ENCODE data around the gene FAM98B.
A peak's percentile ranks its signal among the peaks of the same experiment; 100 is the strongest.

The FAM98B gene

GRCh38 chr15:38508647-38509046, 54.7 kb downstream of the FAM98B start:
- DNase-seq, result no peak

- no peak for DNase-seq
These were observed 55.2 kb downstream of the FAM98B start for GRCh38 chr15:38509152-38509551.

- DNase-seq, result no peak
These were observed 59.0 kb downstream of the FAM98B start for GRCh38 chr15:38512901-38513300.

- no peak for DNase-seq
These were observed 60.7 kb downstream of the FAM98B start for GRCh38 chr15:38514601-38515000.

GRCh38 chr15:38516626-38517025, 62.7 kb downstream of the FAM98B start:
- DNase-seq, result no peak

- DNase-seq, result no peak
These were observed 63.5 kb downstream of the FAM98B start for GRCh38 chr15:38517312-38517975.

- DNase-seq, result no peak
These were observed 64.2 kb downstream of the FAM98B start for GRCh38 chr15:38518084-38518483.

- DNase-seq, result peak; percentile 47
These were observed 66.1 kb downstream of the FAM98B start for GRCh38 chr15:38520035-38520434.

GRCh38 chr15:38521316-38521715, 67.4 kb downstream of the FAM98B start:
- no peak for DNase-seq

GRCh38 chr15:38522922-38523321, 69.0 kb downstream of the FAM98B start:
- DNase-seq, result no peak

- DNase-seq, result no peak
These were observed 70.2 kb downstream of the FAM98B start for GRCh38 chr15:38524156-38524555.

- no peak for DNase-seq
These were observed 71.6 kb downstream of the FAM98B start for GRCh38 chr15:38525489-38525888.

GRCh38 chr15:38526158-38526557, 72.2 kb downstream of the FAM98B start:
- DNase-seq, result no peak

GRCh38 chr15:38528294-38528693, 74.4 kb downstream of the FAM98B start:
- no peak for DNase-seq

- DNase-seq, result no peak
These were observed 76.2 kb downstream of the FAM98B start for GRCh38 chr15:38530113-38530512.

GRCh38 chr15:38531509-38531908, 77.6 kb downstream of the FAM98B start:
- DNase-seq, result no peak

GRCh38 chr15:38532728-38533127, 78.8 kb downstream of the FAM98B start:
- no peak for DNase-seq

GRCh38 chr15:38533416-38533915, 79.5 kb downstream of the FAM98B start:
- no peak for DNase-seq

- DNase-seq, result no peak
These were observed 80.0 kb downstream of the FAM98B start for GRCh38 chr15:38533926-38534325.

GRCh38 chr15:38534691-38535090, 80.8 kb downstream of the FAM98B start:
- no peak for DNase-seq

GRCh38 chr15:38535491-38536200, 81.7 kb downstream of the FAM98B start:
- DNase-seq, result no peak

GRCh38 chr15:38536201-38536676, 82.3 kb downstream of the FAM98B start:
- no peak for DNase-seq

Measured in NCI-H1694 (cell line).